ENCODE measurements around the gene TBKBP1. TPM values are rescaled to one million over a fixed set of nuclear protein-coding genes. Genes with fewer than 3 reads are reported as not detected.

Gene TBKBP1, protein sequence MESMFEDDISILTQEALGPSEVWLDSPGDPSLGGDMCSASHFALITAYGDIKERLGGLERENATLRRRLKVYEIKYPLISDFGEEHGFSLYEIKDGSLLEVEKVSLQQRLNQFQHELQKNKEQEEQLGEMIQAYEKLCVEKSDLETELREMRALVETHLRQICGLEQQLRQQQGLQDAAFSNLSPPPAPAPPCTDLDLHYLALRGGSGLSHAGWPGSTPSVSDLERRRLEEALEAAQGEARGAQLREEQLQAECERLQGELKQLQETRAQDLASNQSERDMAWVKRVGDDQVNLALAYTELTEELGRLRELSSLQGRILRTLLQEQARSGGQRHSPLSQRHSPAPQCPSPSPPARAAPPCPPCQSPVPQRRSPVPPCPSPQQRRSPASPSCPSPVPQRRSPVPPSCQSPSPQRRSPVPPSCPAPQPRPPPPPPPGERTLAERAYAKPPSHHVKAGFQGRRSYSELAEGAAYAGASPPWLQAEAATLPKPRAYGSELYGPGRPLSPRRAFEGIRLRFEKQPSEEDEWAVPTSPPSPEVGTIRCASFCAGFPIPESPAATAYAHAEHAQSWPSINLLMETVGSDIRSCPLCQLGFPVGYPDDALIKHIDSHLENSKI
- 4.4 to 7.2 TPM (median 6.5 TPM) in 5 replicates for total RNA-seq (2022; extraction: Qiagen RNA extraction)

DNA sequence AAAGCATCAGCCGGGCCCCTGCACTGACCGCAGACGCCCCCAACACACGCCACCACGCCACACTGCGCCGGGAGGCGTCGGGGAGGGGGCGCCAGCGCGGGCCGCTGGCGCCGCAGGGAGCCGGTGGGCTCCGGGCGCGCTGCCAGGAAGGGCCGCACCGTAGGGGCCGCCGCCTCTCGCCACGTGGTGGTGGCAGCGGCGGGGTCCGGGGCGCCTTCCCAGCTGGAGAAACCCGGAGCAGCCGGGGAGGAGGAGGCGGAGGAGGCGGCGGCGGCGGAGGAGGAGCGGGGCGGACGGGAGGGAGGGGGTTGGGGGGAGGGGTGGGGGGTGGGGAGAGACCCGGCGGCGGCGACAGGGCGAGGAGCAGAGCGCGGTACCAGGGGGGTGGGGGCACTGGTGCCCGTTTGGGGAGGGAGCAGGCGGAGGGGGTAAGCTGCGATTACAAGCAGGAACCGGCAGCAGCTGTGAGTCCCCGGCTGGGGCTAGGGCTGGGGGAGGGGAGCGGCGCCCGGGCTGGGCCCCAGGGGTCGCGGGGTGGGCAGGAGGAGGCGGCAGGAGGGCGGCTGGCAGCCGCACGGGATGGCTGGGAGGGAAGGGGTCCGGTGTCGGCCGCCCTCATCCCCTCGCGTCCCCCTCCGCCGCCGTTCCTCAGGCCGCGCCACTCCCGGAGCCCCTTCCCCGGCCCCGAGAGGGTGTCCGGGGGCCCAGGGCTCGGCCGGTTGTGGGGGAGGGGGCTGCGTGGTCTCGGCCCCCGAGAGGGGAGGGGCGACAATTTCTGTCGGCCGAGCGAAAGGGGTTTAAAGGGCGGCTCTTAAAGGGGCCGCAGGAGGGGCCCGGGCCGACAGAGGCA, at the start of gene TBKBP1:
TSS of gene TBKBP1 (plus strand) at position 431 of the 850 bp plus-strand sequence. CDS start 1,952 bp downstream, outside the sequence.

DNA sequence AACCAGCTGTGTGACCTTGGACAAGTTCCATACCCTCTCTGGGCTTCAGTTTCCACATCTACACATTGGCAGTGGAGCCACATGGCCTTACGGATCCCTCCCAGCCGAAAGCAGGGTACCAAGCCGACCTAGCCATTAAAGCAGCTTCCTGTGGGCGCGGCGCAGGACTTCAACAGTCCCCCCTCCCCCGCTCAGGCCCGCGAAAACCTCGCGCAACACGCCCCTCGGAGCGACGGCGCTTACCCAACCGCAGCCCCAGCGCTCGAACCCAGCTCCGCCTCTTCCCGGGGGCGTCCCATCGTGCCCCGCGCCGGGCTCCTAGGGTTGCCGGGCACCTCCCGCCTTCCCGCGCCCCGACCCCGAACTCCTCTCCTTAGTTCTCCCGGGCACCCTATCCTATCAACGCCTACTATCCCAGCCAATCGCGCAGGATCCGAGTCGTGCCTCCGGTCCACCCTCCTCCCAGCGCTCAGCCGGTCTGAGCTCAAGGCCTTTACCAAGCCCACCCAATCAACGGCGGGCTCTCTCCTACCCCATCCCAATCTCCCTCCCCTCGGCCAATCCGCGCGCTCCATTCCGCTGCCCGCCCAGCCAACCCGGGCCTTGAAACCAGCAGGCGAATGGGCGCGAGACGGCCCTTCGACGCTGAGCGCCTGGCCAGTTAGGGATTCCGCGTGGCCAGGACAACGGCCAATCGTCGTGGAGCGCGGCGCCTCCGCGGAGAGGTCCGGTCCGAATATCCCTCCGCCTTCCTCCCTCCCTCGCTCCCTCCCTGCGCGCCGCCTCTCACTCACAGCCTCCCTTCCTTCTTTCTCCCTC, 44.6 kb upstream of the TBKBP1 start, which contains the start of gene KPNB1:
TSS of gene KPNB1 (plus strand) at position 767 of the 819 bp plus-strand sequence. CDS start 326 bp downstream, outside the sequence.

DNA sequence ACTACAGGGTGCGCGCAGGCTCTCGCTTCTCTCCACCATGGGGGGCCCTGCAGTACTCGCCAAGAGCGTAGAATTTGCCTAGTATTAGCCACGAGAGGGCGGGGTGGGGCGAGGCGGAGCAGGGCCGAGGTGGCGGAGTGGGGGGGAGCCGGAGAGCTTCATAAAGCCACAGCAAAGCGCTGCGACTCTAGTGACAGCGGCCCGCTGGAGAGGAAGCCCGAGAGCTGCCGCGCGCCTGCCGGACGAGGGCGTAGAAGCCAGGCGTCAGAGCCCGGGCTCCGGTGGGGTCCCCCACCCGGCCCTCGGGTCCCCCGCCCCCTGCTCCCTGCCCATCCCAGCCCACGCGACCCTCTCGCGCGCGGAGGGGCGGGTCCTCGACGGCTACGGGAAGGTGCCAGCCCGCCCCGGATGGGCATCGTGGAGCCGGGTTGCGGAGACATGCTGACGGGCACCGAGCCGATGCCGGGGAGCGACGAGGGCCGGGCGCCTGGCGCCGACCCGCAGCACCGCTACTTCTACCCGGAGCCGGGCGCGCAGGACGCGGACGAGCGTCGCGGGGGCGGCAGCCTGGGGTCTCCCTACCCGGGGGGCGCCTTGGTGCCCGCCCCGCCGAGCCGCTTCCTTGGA, 39.2 kb downstream of the TBKBP1 start, which contains the start of gene TBX21:
TSS of gene TBX21 (plus strand) at position 190 of the 627 bp plus-strand sequence. CDS start at position 409, 219 bp downstream.

Other genes starting within 250 kb of the TBKBP1 start
- gene NPEPPS, start 163.1 kb upstream of the TBKBP1 start, total RNA-seq (2022; extraction: Qiagen RNA extraction), result 59.6 to 77.7 TPM (median 67.7 TPM) in 5 replicates
- 266 to 415 TPM (median 309 TPM) in 5 replicates for gene KPNB1, start 44.2 kb upstream of the TBKBP1 start, total RNA-seq (2022; extraction: Qiagen RNA extraction)
- 0.04 to 0.15 TPM (median 0.09 TPM) in 5 replicates for gene TBX21, start 39.1 kb downstream of the TBKBP1 start, total RNA-seq (2022; extraction: Qiagen RNA extraction)
- gene OSBPL7, start 127.6 kb downstream of the TBKBP1 start, total RNA-seq (2022; extraction: Qiagen RNA extraction), result 7.8 to 12.0 TPM (median 11.4 TPM) in 5 replicates
- gene MRPL10, start 137.4 kb downstream of the TBKBP1 start, total RNA-seq (2022; extraction: Qiagen RNA extraction), result 91.8 to 103 TPM (median 93.0 TPM) in 5 replicates
- 2.7 to 4.0 TPM (median 3.5 TPM) in 5 replicates for gene LRRC46, start 137.5 kb downstream of the TBKBP1 start, total RNA-seq (2022; extraction: Qiagen RNA extraction)
- gene SCRN2, start 147.1 kb downstream of the TBKBP1 start, total RNA-seq (2022; extraction: Qiagen RNA extraction), result 28.6 to 41.2 TPM (median 40.4 TPM) in 5 replicates
- gene SP6, start 157.0 kb downstream of the TBKBP1 start, total RNA-seq (2022; extraction: Qiagen RNA extraction), result 2.2 to 3.4 TPM (median 2.8 TPM) in 5 replicates
- 14.9 to 20.1 TPM (median 17.4 TPM) in 5 replicates for gene SP2, start 202.1 kb downstream of the TBKBP1 start, total RNA-seq (2022; extraction: Qiagen RNA extraction)
- 20.0 to 24.1 TPM (median 20.7 TPM) in 5 replicates for gene PNPO, start 247.4 kb downstream of the TBKBP1 start, total RNA-seq (2022; extraction: Qiagen RNA extraction)